ENCODE measurements around the gene KAT2A. TPM values are rescaled to one million over a fixed set of nuclear protein-coding genes. Genes with fewer than 3 reads are reported as not detected.
A peak's percentile ranks its signal among the peaks of the same experiment; 100 is the strongest.

The KAT2A gene
- total RNA-seq, 3 donors from 2014 or later (not counting 1 experiment from before 2014, with no cell fraction given): 29.6 to 32.8 (median 29.9) TPM

DNA sequence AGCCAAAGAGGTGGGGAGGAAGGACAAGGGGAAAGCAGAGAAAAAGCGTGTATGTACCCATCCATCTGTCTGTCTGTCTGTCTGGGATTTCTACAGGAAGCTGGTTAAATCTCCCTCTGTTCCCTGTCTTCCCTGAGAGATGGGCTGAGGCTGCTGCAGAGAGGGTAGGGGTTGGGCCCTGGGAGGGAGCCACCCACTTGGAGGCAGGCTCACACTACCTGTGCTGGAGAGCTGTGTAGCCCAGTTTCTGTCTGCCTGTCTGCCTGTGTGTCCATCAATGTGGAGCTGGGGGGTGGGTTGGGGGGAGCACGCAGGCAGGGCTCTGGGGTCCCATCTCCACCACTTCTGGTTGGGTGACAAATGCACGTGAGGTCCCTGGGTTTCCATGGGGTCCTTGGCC is 52.2 kb downstream of the KAT2A start:
- no peak for DNase-seq
- WGBS (ENCODE audit: insufficient coverage): 87% methylated on average over 3 of the region's 3 CpGs
- H3K27ac ChIP-seq (ENCODE audit: low read length): no peak overlapping the region
- no peak overlapping the region for H3K4me3 ChIP-seq (ENCODE audit: low read length)
- TF ChIP-seq, protein P1, sequence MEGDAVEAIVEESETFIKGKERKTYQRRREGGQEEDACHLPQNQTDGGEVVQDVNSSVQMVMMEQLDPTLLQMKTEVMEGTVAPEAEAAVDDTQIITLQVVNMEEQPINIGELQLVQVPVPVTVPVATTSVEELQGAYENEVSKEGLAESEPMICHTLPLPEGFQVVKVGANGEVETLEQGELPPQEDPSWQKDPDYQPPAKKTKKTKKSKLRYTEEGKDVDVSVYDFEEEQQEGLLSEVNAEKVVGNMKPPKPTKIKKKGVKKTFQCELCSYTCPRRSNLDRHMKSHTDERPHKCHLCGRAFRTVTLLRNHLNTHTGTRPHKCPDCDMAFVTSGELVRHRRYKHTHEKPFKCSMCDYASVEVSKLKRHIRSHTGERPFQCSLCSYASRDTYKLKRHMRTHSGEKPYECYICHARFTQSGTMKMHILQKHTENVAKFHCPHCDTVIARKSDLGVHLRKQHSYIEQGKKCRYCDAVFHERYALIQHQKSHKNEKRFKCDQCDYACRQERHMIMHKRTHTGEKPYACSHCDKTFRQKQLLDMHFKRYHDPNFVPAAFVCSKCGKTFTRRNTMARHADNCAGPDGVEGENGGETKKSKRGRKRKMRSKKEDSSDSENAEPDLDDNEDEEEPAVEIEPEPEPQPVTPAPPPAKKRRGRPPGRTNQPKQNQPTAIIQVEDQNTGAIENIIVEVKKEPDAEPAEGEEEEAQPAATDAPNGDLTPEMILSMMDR (IDR thresholded peaks at IDR 0.05): no peak
- H3K36me3 Mint-ChIP-seq: no peaks in the 10 kb centered on the region
- no peak for ATAC-seq
- peaks cover 8% of the 10 kb centered on the region for H3K27me3 ChIP-seq (ENCODE audit: control insufficient read depth, insufficient read depth, low read length)
- H3K27me3 Mint-ChIP-seq (ENCODE audit: low read depth in 2 of 2): peaks cover 8 to 27% of the 10 kb centered on the region in 2 donors
- peaks cover 4 to 16% of the 10 kb centered on the region in 2 donors for H3K4me1 Mint-ChIP-seq
- no peak overlapping the region for H3K27ac Mint-ChIP-seq
- no peaks in the 10 kb centered on the region for H3K9me3 Mint-ChIP-seq
- intact Hi-C loops (cut with micrococcal nuclease): no loop called here
- no peaks in the 10 kb centered on the region for H3K9me3 ChIP-seq (ENCODE audit: control insufficient read depth, insufficient read depth, low read length)
- H3K4me3 Mint-ChIP-seq: no peak overlapping the region
- H3K4me1 ChIP-seq (ENCODE audit: control insufficient read depth, insufficient read depth, low read length): peaks cover 15% of the 10 kb centered on the region
- H3K36me3 ChIP-seq (ENCODE audit: control insufficient read depth, insufficient read depth, low read length): no peaks in the 10 kb centered on the region

DNA sequence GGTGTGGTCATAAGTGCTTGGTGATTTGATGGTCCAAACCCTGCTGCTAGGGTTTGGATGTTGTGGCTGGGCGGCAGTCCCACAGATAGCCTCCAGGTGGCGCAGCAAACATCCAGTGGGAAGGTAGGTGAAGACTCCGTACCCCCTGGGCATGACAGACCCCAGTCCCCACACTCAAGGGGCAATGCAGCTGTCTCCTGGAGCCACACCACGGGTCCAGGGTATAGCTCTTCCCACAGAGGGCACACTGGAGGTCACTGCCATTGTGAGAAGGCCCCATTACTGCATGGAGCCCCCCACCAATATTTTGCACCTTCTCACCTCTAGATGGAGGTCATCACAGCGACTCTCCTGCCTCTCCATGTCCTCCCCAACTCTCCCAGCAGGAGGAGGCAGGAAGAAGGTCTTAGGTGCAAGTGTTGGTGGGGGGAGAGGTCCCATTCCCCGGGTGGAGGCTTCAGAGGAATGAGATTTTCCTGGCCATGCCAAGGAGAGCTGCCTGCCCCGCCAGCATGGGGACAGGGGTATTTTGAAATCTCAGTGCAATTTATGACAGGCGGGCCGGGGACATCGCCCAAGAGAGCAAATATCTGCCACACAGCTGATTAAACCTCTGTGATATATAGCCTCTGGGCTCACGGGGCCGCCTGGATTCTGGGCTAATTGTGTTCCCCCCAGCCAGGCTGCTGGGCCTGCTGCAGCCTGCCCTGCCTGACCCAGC is 53.6 kb downstream of the KAT2A start:
- no peak overlapping the region for H3K27ac Mint-ChIP-seq
- H3K27me3 Mint-ChIP-seq (ENCODE audit: low read depth in 2 of 2): peaks cover 6 to 18% of the 10 kb centered on the region in 2 donors
- Histone ChIP-seq H3K4me1 (ENCODE audit: control insufficient read depth, insufficient read depth, low read length) (peaks cover 19% of the 10 kb centered on the region), H3K36me3 (ENCODE audit: control insufficient read depth, insufficient read depth, low read length) (no peaks in the 10 kb centered on the region), H3K27ac (ENCODE audit: low read length) (no peak overlapping the region), H3K27me3 (ENCODE audit: control insufficient read depth, insufficient read depth, low read length) (peaks cover 4% of the 10 kb centered on the region), H3K4me3 (ENCODE audit: low read length) (no peak overlapping the region), H3K9me3 (ENCODE audit: control insufficient read depth, insufficient read depth, low read length) (no peaks in the 10 kb centered on the region)
- TF ChIP-seq, protein P1 (IDR thresholded peaks at IDR 0.05): peak; percentile 95
- H3K9me3 Mint-ChIP-seq: no peaks in the 10 kb centered on the region
- WGBS (ENCODE audit: insufficient coverage): 55% methylated on average over 11 of the region's 12 CpGs
- intact Hi-C loops (cut with micrococcal nuclease): loop anchor here (1.0 kb wide), 1 partner anchor 49 kb away; no protein-coding TSS in a partner anchor
- H3K4me1 Mint-ChIP-seq: peaks cover 5 to 20% of the 10 kb centered on the region in 2 donors
- peak; percentile 65 to 80 for DNase-seq
- peak; percentile 58 to 70 (median 68) for ATAC-seq
- H3K4me3 Mint-ChIP-seq: no peak overlapping the region
- no peaks in the 10 kb centered on the region for H3K36me3 Mint-ChIP-seq

DNA sequence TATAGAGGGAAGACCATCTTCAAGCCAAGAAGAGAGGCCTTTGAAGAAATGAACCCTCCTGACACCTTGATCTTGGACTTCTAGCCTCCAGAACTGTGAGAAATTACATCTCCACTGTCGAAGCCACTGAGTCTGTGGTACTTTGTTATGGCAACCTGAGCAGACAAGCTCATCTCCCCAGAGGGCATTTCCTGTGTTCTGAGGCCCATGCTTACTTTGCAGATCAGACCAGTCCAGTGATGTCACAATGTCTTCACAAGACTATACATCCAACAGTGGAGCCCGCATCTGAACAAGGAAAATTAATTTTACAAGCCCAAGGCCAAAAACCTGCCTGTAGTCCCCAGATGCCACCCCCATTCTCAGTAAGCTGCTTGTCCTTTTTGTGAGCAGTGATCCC is 56.0 kb downstream of the KAT2A start:
- no peaks in the 10 kb centered on the region for H3K36me3 ChIP-seq (ENCODE audit: control insufficient read depth, insufficient read depth, low read length)
- peaks cover 4 to 6% of the 10 kb centered on the region in 2 donors for H3K27me3 Mint-ChIP-seq (ENCODE audit: low read depth in 2 of 2)
- peaks cover 10% of the 10 kb centered on the region for H3K4me1 ChIP-seq (ENCODE audit: control insufficient read depth, insufficient read depth, low read length)
- intact Hi-C loops (cut with micrococcal nuclease): no loop called here
- WGBS (ENCODE audit: insufficient coverage): 55% methylated on average over 2 of the region's 2 CpGs
- H3K27ac ChIP-seq (ENCODE audit: low read length): no peak overlapping the region
- peaks cover 5 to 12% of the 10 kb centered on the region in 2 donors for H3K4me1 Mint-ChIP-seq
- no peaks in the 10 kb centered on the region for H3K27me3 ChIP-seq (ENCODE audit: control insufficient read depth, insufficient read depth, low read length)
- no peak overlapping the region for H3K4me3 Mint-ChIP-seq
- H3K36me3 Mint-ChIP-seq: no peaks in the 10 kb centered on the region
- no peaks in the 10 kb centered on the region for H3K9me3 Mint-ChIP-seq
- H3K4me3 ChIP-seq (ENCODE audit: low read length): no peak overlapping the region
- TF ChIP-seq, protein P1 (IDR thresholded peaks at IDR 0.05): no peak
- DNase-seq: peak in 1 of 2 donors; percentile 61
- ATAC-seq: no peak
- no peak overlapping the region for H3K27ac Mint-ChIP-seq
- no peaks in the 10 kb centered on the region for H3K9me3 ChIP-seq (ENCODE audit: control insufficient read depth, insufficient read depth, low read length)

Other genes with a start within 250 kb of the KAT2A start
- 100 to 1,000 TPM in 2 of 3 donors, 10 to 100 TPM in 1; 86.5 to 106 (median 106) TPM for gene ACLY, start 202.4 kb downstream of the KAT2A start, total RNA-seq
- 1 to 10 TPM in 1 of 3 donors, under 1 TPM in 2; 0.70 to 2.9 (median 0.95) TPM for gene ODAD4, start 190.8 kb downstream of the KAT2A start, total RNA-seq
- 10 to 100 TPM; 32.4 to 44.8 (median 38.2) TPM for gene CNP, start 154.6 kb downstream of the KAT2A start, total RNA-seq
- 100 to 1,000 TPM; 123 to 159 (median 149) TPM for gene DNAJC7, start 103.9 kb downstream of the KAT2A start, total RNA-seq
- gene NKIRAS2, start 101.3 kb downstream of the KAT2A start, total RNA-seq: 10 to 100 TPM; 17.5 to 20.9 (median 19.3) TPM
- under 1 TPM; 0.25 to 0.28 (median 0.26) TPM for gene C17orf113, start 70.8 kb downstream of the KAT2A start, total RNA-seq
- gene ZNF385C, start 22.9 kb downstream of the KAT2A start, total RNA-seq: under 1 TPM in 1 of 3 donors, not detected in 2; 0.28 TPM
- 10 to 100 TPM; 22.0 to 29.0 (median 24.5) TPM for gene DHX58, start 8.7 kb downstream of the KAT2A start, total RNA-seq
- not detected for gene HSPB9, start 1.4 kb upstream of the KAT2A start, total RNA-seq
- gene RAB5C, start 33.6 kb upstream of the KAT2A start, total RNA-seq: 100 to 1,000 TPM; 137 to 151 (median 148) TPM
- under 1 TPM; 0.12 to 0.27 (median 0.20) TPM for gene KCNH4, start 59.8 kb upstream of the KAT2A start, total RNA-seq
- not detected for gene HCRT, start 64.1 kb upstream of the KAT2A start, total RNA-seq
- gene GHDC, start 73.1 kb upstream of the KAT2A start, total RNA-seq: 10 to 100 TPM; 19.5 to 24.6 (median 22.8) TPM
- gene STAT5B, start 155.0 kb upstream of the KAT2A start, total RNA-seq: 100 to 1,000 TPM in 2 of 3 donors, 10 to 100 TPM in 1; 79.9 to 112 (median 103) TPM
- 100 to 1,000 TPM; 112 to 135 (median 117) TPM for gene STAT5A, start 167.1 kb upstream of the KAT2A start, total RNA-seq